H1 (cell line): ENCODE data around the gene IL7R. TPM values are rescaled to one million over a fixed set of nuclear protein-coding genes. Genes with fewer than 3 reads are reported as not detected.

Experiments
- BCL11A ChIP-seq, 2 experiments: IDR thresholded peaks; one replicate each; pipeline ENCODE4 v1.6.1; 2011; ENCODE audit warnings: low read depth in 2 of 2, low read length in 2 of 2, mild to moderate bottlenecking in 2 of 2
- BRCA1 ChIP-seq: IDR thresholded peaks from 2 replicates; pipeline ENCODE4 v1.6.1; 2012; ENCODE audit warnings: low read depth, low read length, improper control_type of control experiment
- CHD1 ChIP-seq: IDR thresholded peaks from 2 replicates; pipeline ENCODE4 v1.6.1; 2012; ENCODE audit warnings: low read depth, low read length, improper control_type of control experiment
- CHD2 ChIP-seq: IDR thresholded peaks from 2 replicates; pipeline ENCODE4 v1.6.1; 2012; ENCODE audit warnings: low read length, improper control_type of control experiment
- HDAC6 ChIP-seq: IDR thresholded peaks from one replicate; pipeline ENCODE4 v1.7.1; 2012; ENCODE audit warnings: low read depth, mild to moderate bottlenecking, inconsistent platforms, low read length, moderate library complexity
- JUN ChIP-seq: IDR thresholded peaks from 2 replicates; pipeline ENCODE4 v1.6.1; 2011; ENCODE audit warnings: low read depth, mild to moderate bottlenecking, improper control_type of control experiment, low read length
- NANOG ChIP-seq: IDR thresholded peaks from 2 replicates; pipeline ENCODE4 v1.6.1; 2011; ENCODE audit warnings: low read length, low read depth, mild to moderate bottlenecking, inconsistent platforms; ENCODE audit not compliant: insufficient read depth, poor library complexity, severe bottlenecking
- RBBP5 ChIP-seq: IDR thresholded peaks from 2 replicates; pipeline ENCODE4 v1.7.1; 2012; ENCODE audit warnings: low read depth, mild to moderate bottlenecking, inconsistent platforms, low read length, moderate library complexity, borderline replicate concordance
- TCF12 ChIP-seq: IDR thresholded peaks from 2 replicates; pipeline ENCODE4 v1.6.1; 2011; ENCODE audit warnings: low read depth, mild to moderate bottlenecking, low read length
- polyA plus RNA-seq, 7 experiments: library from polyadenylated mRNA; depleted of rRNA in 3 of 7; stranded (reverse) in 5 of 7; unstranded in 2 of 7; fragments of >200 nt in 5 of 7; fragments of 200-250 nt in 2 of 7; gene quantifications; 1 replicate in 5 of 7; 2 replicates in 1 of 7; 4 replicates in 1 of 7; pipeline versions ENCODE4 v1.2.1 to v1.2.3, GENCODE V29; 2011 to 2013; ENCODE audit warnings: missing spikeins in 2 of 7, mixed read lengths in 2 of 7
- total RNA-seq: library from RNA; stranded (reverse); fragmentation: NEBNext Ultra II Directional; extraction: Animal tissue kit (Norgen Biotek cat#: 25700); gene quantifications from 2 replicates; pipeline ENCODE4 v1.2.1, GENCODE V29; 2021

IL7R gene
- total and polyA plus RNA-seq, 2 of the 8 experiments (the other 6 are each of a cell fraction or from before 2014, with no cell fraction given): not detected

DNA sequence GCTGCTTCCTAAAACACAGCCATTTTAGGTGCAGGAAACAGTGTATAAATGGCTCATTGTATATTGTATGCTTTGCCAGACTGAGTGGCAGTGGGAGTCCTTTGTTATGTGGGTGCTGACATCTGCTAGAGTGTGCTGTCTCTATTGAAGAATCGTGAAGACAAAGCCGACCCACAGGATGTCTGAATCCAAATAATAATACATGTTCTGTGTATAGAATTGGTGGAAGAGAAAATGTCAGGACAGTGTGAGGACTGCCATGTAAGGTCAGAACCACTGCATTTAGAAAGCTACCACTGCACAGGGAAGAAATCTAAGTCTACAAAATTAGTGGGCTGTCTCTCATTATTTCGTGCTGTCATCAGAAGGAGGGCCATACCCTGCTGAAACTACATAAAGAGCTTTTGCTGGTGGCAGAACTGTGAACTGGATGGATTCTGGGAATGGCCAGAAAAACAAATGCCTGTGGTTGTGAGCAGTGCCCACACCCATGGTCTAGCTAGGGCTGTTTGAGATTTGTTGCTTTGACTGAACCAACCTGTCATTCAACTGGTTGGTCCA lies 2.5 kb downstream of the IL7R start (continued):
- TF ChIP-seq TCF12 (no peak), CHD2 (no peak), HDAC6 (no peak), NANOG (no peak), JUN (no peak), BRCA1 (no peak), RBBP5 (no peak), CHD1 (no peak), BCL11A (IDR thresholded peaks at IDR 0.05; ENCODE audit: low read depth in 2 of 2, low read length in 2 of 2) (no peak)
